ENCODE data around the gene SH3PXD2A.
A peak's percentile ranks its signal among the peaks of the same experiment; 100 is the strongest.
"Not testable (repeated sequence)": the region's sequence is repeated elsewhere in the genome, so short reads cannot be mapped to it uniquely, and the experiment has no call there.

The SH3PXD2A gene

GRCh38 chr10:103739039-103739764, 116.2 kb downstream of the SH3PXD2A start:
- no peak for DNase-seq

GRCh38 chr10:103737735-103738367, 117.5 kb downstream of the SH3PXD2A start:
- no peak for DNase-seq

GRCh38 chr10:103736763-103737162, 118.6 kb downstream of the SH3PXD2A start:
- peak; percentile 27 for DNase-seq

- DNase-seq = no peak
These were observed 119.3 kb downstream of the SH3PXD2A start for GRCh38 chr10:103736044-103736443.

GRCh38 chr10:103734731-103735130, 120.6 kb downstream of the SH3PXD2A start:
- DNase-seq = no peak

GRCh38 chr10:103733045-103733419, 122.3 kb downstream of the SH3PXD2A start:
- DNase-seq = no peak

GRCh38 chr10:103732339-103733044, 122.9 kb downstream of the SH3PXD2A start:
- no peak for DNase-seq

DNA sequence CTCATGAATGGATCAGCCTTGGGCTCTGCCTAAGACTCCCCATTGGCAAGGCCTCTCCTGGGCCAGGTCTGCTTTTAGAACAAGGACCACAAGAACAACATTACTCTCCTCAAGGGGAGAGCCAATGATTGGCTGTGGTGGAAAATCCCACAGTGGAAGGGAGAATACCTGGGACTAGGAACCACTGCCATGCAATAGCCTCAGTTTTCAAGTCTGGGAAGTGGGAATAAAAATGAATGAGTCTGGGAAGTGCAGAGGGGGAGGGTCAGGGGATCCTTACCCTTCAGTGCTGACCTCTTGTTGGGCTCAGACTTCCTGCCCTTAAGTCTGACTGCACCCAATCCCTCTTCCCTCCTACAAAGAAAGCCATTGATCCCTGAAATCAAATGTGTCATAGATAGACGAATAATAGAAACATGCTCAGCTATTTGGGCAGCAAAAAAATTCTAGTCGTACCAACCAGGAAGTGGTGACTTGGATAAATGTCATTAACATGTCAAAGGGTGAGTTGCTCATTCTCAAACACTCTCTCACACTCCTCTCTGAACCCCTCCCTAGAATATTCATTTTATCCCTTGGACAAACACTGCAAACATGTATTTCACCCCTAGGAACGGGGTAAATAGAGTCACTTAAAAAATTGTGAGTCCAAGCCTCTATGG, 123.6 kb downstream of the SH3PXD2A start:
- no peak for DNase-seq

DNA sequence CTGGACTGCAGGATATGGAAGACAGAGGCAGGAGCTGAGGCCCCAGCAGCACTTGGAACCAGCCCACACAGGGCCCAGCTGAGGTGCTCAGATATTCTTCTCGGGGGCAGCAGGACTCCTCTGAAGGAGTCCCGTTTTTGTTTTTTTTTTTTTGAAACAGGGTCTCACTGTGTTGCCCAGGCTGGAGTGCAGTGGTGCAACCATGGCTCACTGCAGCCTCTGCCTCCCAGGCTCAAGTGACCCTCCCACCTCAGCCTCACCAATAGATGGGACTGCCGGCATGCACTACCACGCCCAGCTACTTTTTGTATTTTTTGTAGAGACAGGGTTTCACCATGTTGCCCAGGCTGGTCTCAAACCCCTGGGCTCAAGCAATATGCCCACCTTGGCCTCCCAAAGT, 124.3 kb downstream of the SH3PXD2A start:
- DNase-seq = not testable (repeated sequence)

- DNase-seq = no peak
These were observed 125.5 kb downstream of the SH3PXD2A start for GRCh38 chr10:103729851-103730250.

DNA sequence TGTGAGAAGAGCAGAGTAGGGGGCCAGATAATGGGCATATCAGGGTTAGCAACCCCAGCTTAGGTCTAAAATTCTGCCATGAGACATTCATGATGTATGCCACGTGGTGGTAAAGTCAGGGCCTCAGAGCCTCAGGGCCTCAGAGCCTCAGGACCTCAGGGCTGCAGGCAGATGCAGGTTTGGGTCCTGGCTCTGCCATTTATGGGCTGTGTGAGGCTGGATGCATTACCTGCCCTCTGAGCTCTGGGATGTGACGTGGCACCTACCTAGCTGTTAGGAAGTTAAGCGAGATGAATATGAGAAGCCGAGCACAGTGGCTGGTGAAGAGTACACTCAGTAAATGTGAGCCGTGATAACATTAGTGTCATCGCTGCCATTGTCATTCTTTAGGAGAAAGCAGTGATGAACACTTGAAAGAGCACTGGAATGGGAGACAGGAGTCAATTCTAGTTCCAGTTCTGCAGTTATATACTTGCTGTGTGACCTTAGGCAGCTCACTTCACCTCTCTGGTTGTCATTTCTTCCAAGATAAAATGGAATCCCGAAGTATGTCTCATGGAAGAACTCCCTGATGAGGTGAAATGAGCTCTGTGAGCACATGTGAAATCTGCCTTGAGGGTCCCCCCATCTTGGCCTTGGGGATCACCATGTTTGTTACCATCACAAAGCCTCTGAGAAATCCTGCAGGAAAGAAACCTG, 127.2 kb downstream of the SH3PXD2A start:
- no peak for DNase-seq

DNA sequence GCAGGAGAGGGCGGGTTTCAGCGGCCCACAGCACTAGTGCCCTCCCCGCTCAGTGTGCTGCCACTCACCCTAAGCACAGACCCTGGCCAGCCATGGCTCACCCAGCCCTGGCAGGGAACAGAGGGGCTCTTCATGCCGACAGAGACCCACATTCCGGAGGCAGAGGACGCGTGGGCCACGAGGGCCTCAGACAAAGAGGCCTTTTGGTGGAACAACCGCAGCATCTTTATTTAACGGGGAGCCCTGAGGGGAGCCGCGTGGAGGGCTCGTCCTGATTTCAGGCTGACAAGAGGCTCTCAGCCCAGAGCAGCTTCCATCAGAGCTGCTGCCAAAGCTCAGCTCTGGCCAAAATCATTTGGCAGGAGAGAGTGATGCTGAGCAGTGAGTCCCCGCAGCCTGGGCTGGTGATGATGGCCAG, 127.8 kb downstream of the SH3PXD2A start:
- no peak for DNase-seq

GRCh38 chr10:103726637-103727036, 128.7 kb downstream of the SH3PXD2A start:
- no peak for DNase-seq

DNA sequence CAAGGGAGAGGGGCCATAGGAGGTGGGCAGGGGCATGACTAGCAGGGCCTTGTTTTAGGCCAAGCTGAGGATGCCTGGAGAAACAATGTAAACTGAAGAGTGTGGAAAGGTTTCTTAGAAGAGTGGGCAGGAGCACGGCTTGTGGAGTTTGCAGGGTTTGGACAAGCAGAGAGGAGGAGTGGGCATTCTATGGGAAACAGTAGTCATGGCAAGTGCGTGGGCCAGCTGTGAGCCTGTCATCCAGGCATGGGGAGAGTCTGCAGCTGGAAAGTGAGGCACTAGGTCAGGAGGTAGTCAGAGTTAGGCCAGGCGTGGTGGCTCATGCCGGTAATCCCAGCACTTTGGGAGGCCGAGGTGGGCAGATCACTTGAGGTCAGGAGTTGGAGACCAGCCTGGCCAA, 130.1 kb downstream of the SH3PXD2A start:
- DNase-seq = no peak

DNA sequence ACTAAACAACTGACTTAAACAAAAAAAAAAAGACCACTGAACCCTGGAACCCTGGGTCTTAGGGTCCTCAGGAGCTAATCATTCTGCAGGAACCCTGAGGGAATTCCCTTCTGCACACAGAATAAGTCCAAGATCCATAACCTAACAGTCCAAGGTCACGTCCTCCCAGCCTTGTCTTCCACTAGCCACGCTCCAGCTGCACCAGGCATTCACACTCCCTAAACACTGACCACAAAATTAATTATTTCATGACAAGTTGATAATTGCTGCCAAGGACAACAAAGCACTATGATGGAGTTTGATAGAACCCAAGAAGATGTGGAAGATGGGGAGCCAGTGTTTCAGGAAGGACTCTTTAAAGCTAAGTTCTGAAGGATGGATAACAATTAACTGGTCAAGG, 130.6 kb downstream of the SH3PXD2A start:
- DNase-seq = no peak

- no peak for DNase-seq
These were observed 131.3 kb downstream of the SH3PXD2A start for GRCh38 chr10:103724074-103724473.

- no peak for DNase-seq
These were observed 131.8 kb downstream of the SH3PXD2A start for GRCh38 chr10:103723557-103723956.

- no peak for DNase-seq
These were observed 132.7 kb downstream of the SH3PXD2A start for GRCh38 chr10:103722632-103723031.

DNA sequence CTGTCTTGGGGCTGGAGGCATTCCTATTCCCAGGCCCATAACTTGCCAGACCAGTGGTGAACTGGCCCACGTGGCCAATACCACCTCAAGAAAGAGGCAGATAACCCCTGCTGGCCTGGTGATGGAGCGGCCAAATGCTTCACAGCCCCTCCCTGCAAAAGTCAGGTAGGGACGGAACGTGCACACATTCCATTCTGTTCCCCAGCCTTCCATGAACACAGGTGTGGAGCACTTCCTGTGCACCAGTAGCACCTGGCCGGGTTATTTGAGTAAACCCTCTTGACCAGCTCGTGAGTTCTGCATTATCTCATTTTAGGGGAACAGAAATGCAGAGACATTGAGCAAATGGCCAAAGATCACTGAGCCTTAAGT, 134.4 kb downstream of the SH3PXD2A start:
- no peak for DNase-seq

GRCh38 chr10:103720328-103720963, 134.9 kb downstream of the SH3PXD2A start:
- DNase-seq = no peak

DNA sequence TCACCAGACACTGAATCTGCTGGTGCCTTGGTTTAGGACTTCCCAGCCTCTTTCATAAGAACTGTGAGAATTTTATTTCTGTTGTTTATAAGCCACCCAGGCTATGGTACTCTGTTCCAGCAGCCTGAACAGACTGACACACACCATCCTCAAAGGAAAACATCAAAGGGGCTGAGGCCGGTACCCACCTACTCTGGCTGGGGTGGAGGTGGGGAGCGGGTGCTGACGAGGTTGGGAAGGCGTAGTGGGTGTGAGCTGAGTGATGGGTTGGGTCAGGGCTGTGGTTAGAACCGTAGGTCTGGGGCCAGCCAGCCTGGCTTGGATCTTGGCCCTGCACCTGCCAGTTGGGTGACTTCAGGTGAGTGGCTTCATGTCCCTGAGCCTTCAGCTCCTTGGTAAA, 136.3 kb downstream of the SH3PXD2A start:
- no peak for DNase-seq

GRCh38 chr10:103718247-103718620, 137.1 kb downstream of the SH3PXD2A start:
- no peak for DNase-seq

Measured in SHP77 treated with DMSO at 0.1 percent for 48 hours (cell line).